HG02840 (cell line): ENCODE data around the gene CLDN4.

ENCODE experiments used
- ATAC-seq: cut with Tn5 transposase; IDR thresholded peaks from one replicate; pipeline ENCODE4 v1.9.1; 2021; ENCODE audit warnings: mild to moderate bottlenecking, moderate library complexity, moderate number of reproducible peaks; ENCODE audit not compliant: unreplicated experiment, low FRiP score

CLDN4 gene

GRCh38 chr7:73870041-73870492 lies 39.3 kb downstream of the CLDN4 start:
- ATAC-seq = no peak

- ATAC-seq = no peak
Measured at GRCh38 chr7:73871163-73872011, 40.6 kb downstream of the CLDN4 start.

GRCh38 chr7:73872056-73872908 lies 41.5 kb downstream of the CLDN4 start:
- ATAC-seq = no peak

GRCh38 chr7:73876361-73876760 lies 45.6 kb downstream of the CLDN4 start:
- ATAC-seq = no peak

- no peak for ATAC-seq
Measured at GRCh38 chr7:73876973-73877372, 46.2 kb downstream of the CLDN4 start.

GRCh38 chr7:73879977-73880681 lies 49.3 kb downstream of the CLDN4 start:
- no peak for ATAC-seq

- ATAC-seq = no peak
Measured at GRCh38 chr7:73880755-73881328, 50.0 kb downstream of the CLDN4 start.

- ATAC-seq = no peak
Measured at GRCh38 chr7:73881352-73882046, 50.7 kb downstream of the CLDN4 start.

- no peak for ATAC-seq
Measured at GRCh38 chr7:73882047-73882402, 51.2 kb downstream of the CLDN4 start.
